Measurements from ENCODE around the gene SEMA5B.

The SEMA5B gene

DNA sequence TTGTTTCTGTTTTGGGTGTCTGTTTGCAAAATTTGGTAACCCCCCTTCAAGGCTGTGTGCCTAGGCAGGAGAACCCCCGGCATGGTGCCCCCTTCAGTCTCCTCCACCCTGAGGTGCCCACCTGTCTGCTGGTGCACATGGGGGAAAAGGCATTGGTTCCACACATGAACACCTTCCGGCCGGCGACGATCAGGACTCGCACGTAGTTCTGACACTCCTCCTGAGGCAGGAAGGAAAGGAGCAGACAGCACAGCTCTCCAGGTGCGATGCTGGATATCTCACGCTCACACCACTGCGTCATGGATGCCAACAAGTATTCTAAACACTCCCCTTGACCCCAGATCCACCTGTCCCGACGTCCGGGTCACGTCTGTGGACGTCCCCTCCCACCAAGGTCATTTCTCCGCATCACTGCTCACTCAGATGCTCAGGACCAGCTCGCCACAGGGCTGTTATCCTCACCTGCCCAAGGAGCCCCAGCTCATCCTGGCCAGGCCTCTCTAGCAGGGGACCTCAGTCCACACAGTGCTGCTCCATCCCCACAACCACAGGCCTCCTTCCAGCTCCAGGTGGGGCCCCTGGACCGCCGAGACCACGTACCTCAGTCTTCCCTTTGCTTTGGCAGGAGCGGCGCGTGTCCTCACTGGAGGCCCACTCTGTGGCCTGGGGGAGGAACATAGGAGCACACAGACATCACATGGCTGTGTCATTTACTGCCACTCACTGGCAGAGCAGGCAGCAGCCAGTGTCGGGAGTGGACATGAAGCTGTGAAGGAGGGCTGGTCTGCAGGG is 99.0 kb downstream of the SEMA5B start:
- DNase-seq (ENCODE audit: low read depth) = no peak
- TF ChIP-seq, protein P1, sequence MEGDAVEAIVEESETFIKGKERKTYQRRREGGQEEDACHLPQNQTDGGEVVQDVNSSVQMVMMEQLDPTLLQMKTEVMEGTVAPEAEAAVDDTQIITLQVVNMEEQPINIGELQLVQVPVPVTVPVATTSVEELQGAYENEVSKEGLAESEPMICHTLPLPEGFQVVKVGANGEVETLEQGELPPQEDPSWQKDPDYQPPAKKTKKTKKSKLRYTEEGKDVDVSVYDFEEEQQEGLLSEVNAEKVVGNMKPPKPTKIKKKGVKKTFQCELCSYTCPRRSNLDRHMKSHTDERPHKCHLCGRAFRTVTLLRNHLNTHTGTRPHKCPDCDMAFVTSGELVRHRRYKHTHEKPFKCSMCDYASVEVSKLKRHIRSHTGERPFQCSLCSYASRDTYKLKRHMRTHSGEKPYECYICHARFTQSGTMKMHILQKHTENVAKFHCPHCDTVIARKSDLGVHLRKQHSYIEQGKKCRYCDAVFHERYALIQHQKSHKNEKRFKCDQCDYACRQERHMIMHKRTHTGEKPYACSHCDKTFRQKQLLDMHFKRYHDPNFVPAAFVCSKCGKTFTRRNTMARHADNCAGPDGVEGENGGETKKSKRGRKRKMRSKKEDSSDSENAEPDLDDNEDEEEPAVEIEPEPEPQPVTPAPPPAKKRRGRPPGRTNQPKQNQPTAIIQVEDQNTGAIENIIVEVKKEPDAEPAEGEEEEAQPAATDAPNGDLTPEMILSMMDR (conservative IDR thresholded peaks at IDR 0.05; ENCODE audit: control insufficient read depth, insufficient read depth, low read depth, low read length) = no peak
- H3K4me3 ChIP-seq (ENCODE audit: control insufficient read depth, low read depth, low read length) = no peak overlapping the region

DNA sequence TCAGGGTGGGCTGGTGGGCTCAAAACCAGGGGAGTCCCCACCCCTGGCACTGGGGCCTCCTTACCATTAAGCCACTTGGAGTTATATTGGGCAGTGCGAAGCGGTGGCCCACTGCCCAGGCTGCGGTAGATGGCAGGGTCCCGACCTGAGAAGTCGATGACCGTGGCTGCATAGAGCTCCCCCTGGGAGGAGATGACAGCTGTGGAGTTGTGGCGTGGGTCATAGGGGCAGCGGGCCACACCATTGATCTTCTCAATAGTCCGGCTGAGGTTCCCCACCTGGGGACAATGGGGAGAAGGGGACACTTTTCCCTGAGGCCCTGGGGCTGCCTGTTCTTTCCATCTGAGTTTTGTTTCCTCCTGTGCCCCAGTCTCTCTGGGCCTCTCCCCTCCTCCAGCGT is 99.8 kb downstream of the SEMA5B start:
- DNase-seq (ENCODE audit: low read depth) = no peak
- H3K4me3 ChIP-seq (ENCODE audit: control insufficient read depth, low read depth, low read length) = no peak overlapping the region
- TF ChIP-seq, protein P1 (conservative IDR thresholded peaks at IDR 0.05; ENCODE audit: control insufficient read depth, insufficient read depth, low read depth, low read length) = no peak

DNA sequence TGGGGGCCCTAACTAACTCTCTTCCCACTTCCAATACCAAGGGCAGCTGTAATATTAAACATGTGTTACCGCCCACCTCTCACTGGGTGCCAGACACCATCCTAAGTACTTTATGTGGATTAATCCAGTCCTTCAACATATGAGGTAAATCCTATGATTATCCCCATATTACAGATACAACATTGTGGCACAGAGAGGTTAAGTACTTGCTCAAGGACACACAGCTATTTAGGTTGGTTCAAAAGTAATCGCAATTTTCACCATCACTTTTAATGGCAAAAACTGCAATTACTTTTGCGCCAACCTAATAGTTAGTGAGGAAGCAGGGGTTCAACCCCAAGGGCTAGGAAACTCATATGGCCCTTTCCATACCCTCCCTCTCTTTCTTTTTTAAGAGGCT is 100.8 kb downstream of the SEMA5B start:
- TF ChIP-seq, protein P1 (conservative IDR thresholded peaks at IDR 0.05; ENCODE audit: control insufficient read depth, insufficient read depth, low read depth, low read length) = no peak
- no peak overlapping the region for H3K4me3 ChIP-seq (ENCODE audit: control insufficient read depth, low read depth, low read length)
- no peak for DNase-seq (ENCODE audit: low read depth)

DNA sequence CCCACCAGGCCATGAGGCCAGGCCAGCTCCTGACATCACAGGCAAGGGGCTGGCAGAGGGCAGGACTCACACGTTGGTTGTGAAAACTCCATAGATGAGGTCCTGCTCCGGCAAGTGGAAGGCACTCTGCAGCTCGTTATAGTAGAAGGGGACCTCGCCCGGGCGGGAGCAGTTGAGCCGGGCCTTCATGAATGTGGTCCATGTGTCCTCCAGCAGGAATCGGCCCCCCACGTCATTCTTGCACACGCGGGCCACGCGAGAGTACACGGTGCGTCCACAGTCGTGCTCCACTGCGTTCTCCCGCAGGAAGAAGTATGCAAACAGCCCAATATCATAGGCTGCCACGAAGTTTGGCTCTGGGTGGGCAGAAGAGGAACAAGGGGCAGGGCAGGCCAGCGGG is 101.2 kb downstream of the SEMA5B start:
- no peak for DNase-seq (ENCODE audit: low read depth)
- H3K4me3 ChIP-seq (ENCODE audit: control insufficient read depth, low read depth, low read length) = no peak overlapping the region
- TF ChIP-seq, protein P1 (conservative IDR thresholded peaks at IDR 0.05; ENCODE audit: control insufficient read depth, insufficient read depth, low read depth, low read length) = no peak

DNA sequence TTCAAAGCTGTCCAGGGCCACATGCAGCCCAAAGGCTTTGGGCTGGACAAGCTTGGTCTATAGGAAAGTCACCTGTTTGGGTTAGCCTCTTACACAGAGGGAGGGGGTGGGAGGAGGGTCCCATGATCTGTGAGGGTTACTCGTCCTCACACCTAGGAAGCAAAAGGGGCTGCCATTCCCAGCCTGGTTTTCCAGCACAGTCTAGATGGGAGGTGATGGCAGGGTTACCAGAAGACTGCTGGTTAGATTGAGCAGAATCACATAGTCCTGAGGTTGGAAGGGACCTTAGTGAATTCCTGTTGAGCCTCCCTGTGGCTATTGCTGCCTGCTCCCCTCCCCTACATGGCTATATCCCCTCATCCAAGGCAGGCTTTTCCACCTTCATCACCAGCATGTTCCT is 101.8 kb downstream of the SEMA5B start:
- TF ChIP-seq, protein P1 (conservative IDR thresholded peaks at IDR 0.05; ENCODE audit: control insufficient read depth, insufficient read depth, low read depth, low read length) = no peak
- DNase-seq (ENCODE audit: low read depth) = no peak
- H3K4me3 ChIP-seq (ENCODE audit: control insufficient read depth, low read depth, low read length) = no peak overlapping the region

DNA sequence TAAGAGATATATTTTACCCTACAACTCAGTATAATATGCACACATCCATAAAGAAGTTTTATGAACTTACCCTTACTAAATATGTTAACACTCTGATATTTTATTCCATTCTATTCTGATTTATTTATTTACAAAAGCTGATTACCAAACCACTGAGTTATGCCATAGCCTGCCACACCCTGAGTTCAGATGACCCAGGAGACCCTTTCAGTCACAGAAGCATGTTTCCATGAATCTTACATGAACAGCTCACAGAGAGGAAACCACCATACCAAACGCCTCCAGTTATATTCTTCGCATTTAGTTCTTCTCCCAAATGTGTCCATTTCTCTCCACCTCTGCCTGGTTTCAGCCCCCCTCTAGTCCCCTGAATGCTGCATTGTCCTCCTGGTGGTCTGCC is 103.5 kb downstream of the SEMA5B start:
- TF ChIP-seq, protein P1 (conservative IDR thresholded peaks at IDR 0.05; ENCODE audit: control insufficient read depth, insufficient read depth, low read depth, low read length) = no peak
- no peak overlapping the region for H3K4me3 ChIP-seq (ENCODE audit: control insufficient read depth, low read depth, low read length)
- DNase-seq (ENCODE audit: low read depth) = no peak

Measured in fibroblast of mammary gland (primary cell).